HEK293 (cell line): Measurements from ENCODE around the gene RINT1.

ENCODE experiments used
- FEZF1 ChIP-seq: fragments of 450-650 bp; formaldehyde crosslinking; IDR thresholded peaks from 2 replicates; pipeline ENCODE4 v1.5.1; 2016; ENCODE audit warnings: missing biosample characterization, missing genetic modification characterization
- MEIS1 ChIP-seq: sonication (generic); formaldehyde crosslinking; IDR thresholded peaks from 2 replicates; pipeline ENCODE4 v1.8.1; 2022; ENCODE audit warnings: missing genetic modification reagents, mild to moderate bottlenecking, borderline replicate concordance
- ZFHX2 ChIP-seq: fragments of 450-650 bp; formaldehyde crosslinking; conservative IDR thresholded peaks from 2 replicates; pipeline ENCODE4 v1.5.1; 2016; ENCODE audit warnings: missing biosample characterization, missing genetic modification characterization
- ZFP41 ChIP-seq: fragments of 450-650 bp; formaldehyde crosslinking; IDR thresholded peaks from 2 replicates; pipeline ENCODE4 v1.5.1; 2016; ENCODE audit warnings: missing biosample characterization, missing genetic modification characterization, borderline replicate concordance
- ZNF140 ChIP-seq: fragments of 450-650 bp; formaldehyde crosslinking; IDR thresholded peaks from 2 replicates; pipeline ENCODE4 v1.5.1; 2016; ENCODE audit warnings: missing biosample characterization, missing genetic modification characterization
- ZNF274 ChIP-seq, 2 experiments: fragments of 200-500 bp in 1 of 2; fragments of 450-650 bp in 1 of 2; sonication (Bioruptor generic) in 1 of 2; formaldehyde crosslinking in 1 of 2; IDR thresholded peaks; 2 replicates each; pipeline versions ENCODE4 v1.5.1 to v1.6.1; 2014 to 2016; ENCODE audit warnings: borderline replicate concordance in 1 of 2, inconsistent platforms in 1 of 2, low read length in 1 of 2, missing biosample characterization in 1 of 2, missing genetic modification characterization in 1 of 2
- ZNF311 ChIP-seq: fragments of 450-650 bp; formaldehyde crosslinking; IDR thresholded peaks from 2 replicates; pipeline ENCODE4 v1.5.1; 2017; ENCODE audit warnings: missing biosample characterization, missing genetic modification characterization, borderline replicate concordance
- ZNF324 ChIP-seq: fragments of 450-650 bp; formaldehyde crosslinking; IDR thresholded peaks from 2 replicates; pipeline ENCODE4 v1.5.1; 2016; ENCODE audit warnings: missing biosample characterization, missing genetic modification characterization
- TF ChIP-seq, protein P1 (sequence below): fragments of 450-650 bp; formaldehyde crosslinking; IDR thresholded peaks from 2 replicates; pipeline ENCODE4 v1.5.1; 2016; ENCODE audit warnings: missing biosample characterization, missing genetic modification characterization
- TF ChIP-seq, protein P2 (sequence below): fragments of 450-650 bp; formaldehyde crosslinking; IDR thresholded peaks from 2 replicates; pipeline ENCODE4 v1.5.1; 2016; ENCODE audit warnings: missing biosample characterization, missing genetic modification characterization
- TF ChIP-seq, protein P3 (sequence below): fragments of 450-650 bp; formaldehyde crosslinking; IDR thresholded peaks from 2 replicates; pipeline ENCODE4 v1.5.1; 2017; ENCODE audit warnings: missing biosample characterization, missing genetic modification characterization

DNA sequence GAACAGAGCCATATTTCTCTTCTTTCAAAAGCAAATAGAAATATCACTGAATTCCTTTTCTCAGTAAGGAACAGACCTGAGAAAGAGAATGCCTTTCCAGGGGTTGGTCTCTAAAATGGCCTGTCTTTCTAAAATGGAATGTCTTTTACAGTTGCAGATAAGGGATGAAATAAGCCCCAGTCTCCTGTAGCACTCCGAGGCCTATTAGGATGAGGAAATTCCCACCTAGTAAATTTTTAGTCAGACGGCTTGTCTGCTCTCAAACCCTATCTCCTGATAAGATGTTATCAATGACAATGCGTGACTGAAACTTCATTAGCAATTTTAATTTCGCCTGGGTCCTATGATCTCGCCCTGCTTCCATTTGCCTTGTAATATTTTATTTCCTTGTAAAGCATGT is 52.2 kb downstream of the RINT1 start:
- TF ChIP-seq ZNF311 (tag by site-specific recombination) (no peak), ZNF274 (IDR thresholded peaks at IDR 0.05; ENCODE audit: low read length) (no peak), ZNF274 (tag by site-specific recombination; IDR thresholded peaks at IDR 0.05; ENCODE audit: borderline replicate concordance) (no peak), ZFP41 (tag by site-specific recombination) (no peak), MEIS1 (CRISPR knock-in tag) (no peak), FEZF1 (tag by site-specific recombination) (no peak), ZNF324 (no peak), ZFHX2 (tag by site-specific recombination) (no peak), ZNF140 (no peak)
- TF ChIP-seq, protein P1, sequence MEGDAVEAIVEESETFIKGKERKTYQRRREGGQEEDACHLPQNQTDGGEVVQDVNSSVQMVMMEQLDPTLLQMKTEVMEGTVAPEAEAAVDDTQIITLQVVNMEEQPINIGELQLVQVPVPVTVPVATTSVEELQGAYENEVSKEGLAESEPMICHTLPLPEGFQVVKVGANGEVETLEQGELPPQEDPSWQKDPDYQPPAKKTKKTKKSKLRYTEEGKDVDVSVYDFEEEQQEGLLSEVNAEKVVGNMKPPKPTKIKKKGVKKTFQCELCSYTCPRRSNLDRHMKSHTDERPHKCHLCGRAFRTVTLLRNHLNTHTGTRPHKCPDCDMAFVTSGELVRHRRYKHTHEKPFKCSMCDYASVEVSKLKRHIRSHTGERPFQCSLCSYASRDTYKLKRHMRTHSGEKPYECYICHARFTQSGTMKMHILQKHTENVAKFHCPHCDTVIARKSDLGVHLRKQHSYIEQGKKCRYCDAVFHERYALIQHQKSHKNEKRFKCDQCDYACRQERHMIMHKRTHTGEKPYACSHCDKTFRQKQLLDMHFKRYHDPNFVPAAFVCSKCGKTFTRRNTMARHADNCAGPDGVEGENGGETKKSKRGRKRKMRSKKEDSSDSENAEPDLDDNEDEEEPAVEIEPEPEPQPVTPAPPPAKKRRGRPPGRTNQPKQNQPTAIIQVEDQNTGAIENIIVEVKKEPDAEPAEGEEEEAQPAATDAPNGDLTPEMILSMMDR: no peak
- TF ChIP-seq, protein P2, sequence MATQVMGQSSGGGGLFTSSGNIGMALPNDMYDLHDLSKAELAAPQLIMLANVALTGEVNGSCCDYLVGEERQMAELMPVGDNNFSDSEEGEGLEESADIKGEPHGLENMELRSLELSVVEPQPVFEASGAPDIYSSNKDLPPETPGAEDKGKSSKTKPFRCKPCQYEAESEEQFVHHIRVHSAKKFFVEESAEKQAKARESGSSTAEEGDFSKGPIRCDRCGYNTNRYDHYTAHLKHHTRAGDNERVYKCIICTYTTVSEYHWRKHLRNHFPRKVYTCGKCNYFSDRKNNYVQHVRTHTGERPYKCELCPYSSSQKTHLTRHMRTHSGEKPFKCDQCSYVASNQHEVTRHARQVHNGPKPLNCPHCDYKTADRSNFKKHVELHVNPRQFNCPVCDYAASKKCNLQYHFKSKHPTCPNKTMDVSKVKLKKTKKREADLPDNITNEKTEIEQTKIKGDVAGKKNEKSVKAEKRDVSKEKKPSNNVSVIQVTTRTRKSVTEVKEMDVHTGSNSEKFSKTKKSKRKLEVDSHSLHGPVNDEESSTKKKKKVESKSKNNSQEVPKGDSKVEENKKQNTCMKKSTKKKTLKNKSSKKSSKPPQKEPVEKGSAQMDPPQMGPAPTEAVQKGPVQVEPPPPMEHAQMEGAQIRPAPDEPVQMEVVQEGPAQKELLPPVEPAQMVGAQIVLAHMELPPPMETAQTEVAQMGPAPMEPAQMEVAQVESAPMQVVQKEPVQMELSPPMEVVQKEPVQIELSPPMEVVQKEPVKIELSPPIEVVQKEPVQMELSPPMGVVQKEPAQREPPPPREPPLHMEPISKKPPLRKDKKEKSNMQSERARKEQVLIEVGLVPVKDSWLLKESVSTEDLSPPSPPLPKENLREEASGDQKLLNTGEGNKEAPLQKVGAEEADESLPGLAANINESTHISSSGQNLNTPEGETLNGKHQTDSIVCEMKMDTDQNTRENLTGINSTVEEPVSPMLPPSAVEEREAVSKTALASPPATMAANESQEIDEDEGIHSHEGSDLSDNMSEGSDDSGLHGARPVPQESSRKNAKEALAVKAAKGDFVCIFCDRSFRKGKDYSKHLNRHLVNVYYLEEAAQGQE: no peak
- TF ChIP-seq, protein P3, sequence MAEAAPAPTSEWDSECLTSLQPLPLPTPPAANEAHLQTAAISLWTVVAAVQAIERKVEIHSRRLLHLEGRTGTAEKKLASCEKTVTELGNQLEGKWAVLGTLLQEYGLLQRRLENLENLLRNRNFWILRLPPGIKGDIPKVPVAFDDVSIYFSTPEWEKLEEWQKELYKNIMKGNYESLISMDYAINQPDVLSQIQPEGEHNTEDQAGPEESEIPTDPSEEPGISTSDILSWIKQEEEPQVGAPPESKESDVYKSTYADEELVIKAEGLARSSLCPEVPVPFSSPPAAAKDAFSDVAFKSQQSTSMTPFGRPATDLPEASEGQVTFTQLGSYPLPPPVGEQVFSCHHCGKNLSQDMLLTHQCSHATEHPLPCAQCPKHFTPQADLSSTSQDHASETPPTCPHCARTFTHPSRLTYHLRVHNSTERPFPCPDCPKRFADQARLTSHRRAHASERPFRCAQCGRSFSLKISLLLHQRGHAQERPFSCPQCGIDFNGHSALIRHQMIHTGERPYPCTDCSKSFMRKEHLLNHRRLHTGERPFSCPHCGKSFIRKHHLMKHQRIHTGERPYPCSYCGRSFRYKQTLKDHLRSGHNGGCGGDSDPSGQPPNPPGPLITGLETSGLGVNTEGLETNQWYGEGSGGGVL: no peak
